Peyer's patch (tissue), 4 donors: ENCODE measurements around the gene SUPT3H.

Experiments
- CTCF ChIP-seq, 6 experiments: fragments of 450-650 bp in 4 of 6; fragments of 200-600 bp in 2 of 6; sonication (generic) in 1 of 6; IDR thresholded peaks; one replicate each; pipeline ENCODE4 v1.5.1; 2017 to 2019; ENCODE audit warnings: antibody characterized with exemption in 6 of 6, mild to moderate bottlenecking in 3 of 6, moderate library complexity in 1 of 6
- POLR2A ChIP-seq, 2 donors: fragments of 450-650 bp; IDR thresholded peaks; one replicate each; pipeline ENCODE4 v1.5.1; 2017; ENCODE audit warnings: antibody characterized with exemption in 2 of 2, mild to moderate bottlenecking in 2 of 2, moderate library complexity in 2 of 2

- TF ChIP-seq CTCF (IDR thresholded peaks at IDR 0.05) (no peak), POLR2A (IDR thresholded peaks at IDR 0.05) (no peak)
These were observed 375.2 kb downstream of the SUPT3H start for GRCh38 chr6:45002390-45003105.
